Putamen (tissue), 1 donor: Measurements from ENCODE around the gene CACNA1D.
"Not testable (repeated sequence)": the region's sequence is repeated elsewhere in the genome, so short reads cannot be mapped to it uniquely, and the experiment has no call there.

Experiments used
- DNase-seq: peaks from one replicate; pipeline ENCODE4 v3.0.0-alpha.2; 2016; ENCODE audit warnings: low spot score

CACNA1D gene

DNA sequence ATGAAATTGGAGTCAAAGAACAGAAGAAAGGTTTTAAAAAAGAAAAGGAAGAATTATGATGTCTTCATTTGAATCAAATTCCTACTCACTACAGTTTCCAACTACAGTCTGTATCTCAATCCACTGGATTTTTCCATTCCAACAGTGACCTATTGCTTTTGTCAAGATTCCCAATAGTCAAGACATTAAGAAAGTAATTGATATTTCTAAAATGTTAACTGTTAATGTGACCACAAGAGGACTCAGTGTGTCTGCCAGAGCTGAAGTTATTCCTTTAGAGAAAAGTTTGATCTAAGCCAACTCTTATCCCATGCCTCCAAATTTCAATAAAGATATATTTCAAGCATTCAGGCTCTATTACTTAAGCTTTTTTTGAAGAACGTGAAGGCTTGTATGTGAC is 163.2 kb downstream of the CACNA1D start:
- no peak for DNase-seq

DNA sequence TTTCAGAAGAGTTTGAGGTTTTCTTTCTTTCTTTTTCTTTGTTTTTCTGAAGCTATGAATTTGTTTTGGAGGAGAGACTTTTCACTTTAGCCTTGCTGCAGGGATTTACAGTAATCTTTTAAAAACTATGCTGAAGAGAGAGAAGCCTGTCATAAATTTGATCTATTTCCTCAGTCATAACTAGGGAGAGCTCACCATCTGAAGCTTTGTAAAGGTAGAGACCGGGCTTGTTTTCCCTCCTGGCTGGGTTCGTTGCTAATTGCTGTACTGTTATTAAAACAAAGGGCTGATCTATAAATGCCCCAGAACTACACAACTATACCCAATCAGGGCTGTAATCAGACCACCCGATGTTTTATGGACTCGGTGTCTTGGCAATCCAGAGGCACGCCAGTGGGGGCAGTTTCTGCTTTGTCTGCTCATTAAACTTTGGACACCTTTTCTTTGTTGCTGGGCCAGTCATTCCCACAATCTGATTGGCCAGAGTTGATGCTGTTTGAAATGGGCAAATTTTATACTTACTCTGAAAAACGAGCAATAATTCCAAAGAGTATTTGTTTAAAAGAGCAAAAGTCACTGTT is 164.3 kb downstream of the CACNA1D start:
- no peak for DNase-seq

DNA sequence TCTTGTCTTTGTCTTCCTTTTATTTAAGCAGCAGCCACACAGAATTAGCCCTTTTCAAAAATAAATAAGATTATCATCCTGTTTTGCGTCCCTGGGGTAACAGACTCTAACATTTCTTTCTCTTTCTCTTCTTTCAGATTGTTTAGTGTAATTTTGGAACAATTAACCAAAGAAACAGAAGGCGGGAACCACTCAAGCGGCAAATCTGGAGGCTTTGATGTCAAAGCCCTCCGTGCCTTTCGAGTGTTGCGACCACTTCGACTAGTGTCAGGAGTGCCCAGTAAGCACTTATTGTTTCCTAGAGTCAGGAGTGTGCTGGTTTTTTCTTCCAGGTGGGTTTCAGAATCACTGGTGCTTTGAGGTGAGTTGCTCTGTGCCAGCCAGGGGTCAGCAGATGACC is 165.6 kb downstream of the CACNA1D start:
- no peak for DNase-seq

DNA sequence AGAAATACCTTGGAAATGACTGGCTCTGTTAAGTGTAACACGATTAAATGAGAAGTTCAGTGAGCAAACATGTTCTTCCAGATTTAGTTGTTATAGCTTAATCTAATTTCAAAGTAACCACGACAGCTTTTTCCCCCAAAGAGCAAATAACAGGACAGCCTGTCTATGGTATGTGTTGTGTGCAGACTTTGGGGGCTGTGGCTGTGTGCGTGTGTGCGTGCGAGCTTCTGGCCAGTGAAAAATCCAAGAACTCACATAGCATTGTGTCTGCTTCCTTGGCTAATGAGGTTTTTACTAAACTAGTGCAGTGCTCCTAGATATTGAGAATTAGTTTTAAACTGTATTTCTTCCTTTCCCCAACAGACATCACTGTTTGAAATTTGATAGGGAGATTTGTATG is 167.1 kb downstream of the CACNA1D start:
- no peak for DNase-seq

DNA sequence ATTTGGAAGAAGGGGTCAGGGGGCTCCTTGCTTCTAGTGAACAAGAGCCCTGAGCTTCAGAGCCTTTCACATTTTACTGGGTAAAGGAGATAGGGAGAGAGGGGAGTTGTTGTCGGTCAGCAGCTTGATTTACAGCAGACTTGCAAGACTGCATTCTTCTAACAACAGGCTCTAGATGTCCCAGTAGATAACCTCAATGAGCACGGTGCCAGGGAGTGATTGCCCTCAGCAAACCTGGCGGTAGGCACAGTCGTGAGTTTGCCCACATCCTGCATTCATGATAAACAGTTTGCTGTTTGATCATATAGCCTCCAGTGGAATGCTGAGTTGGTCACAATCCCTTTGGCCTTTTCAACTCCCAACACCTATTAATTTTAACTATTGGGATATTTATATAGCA is 170.4 kb downstream of the CACNA1D start:
- not testable (repeated sequence) for DNase-seq

DNA sequence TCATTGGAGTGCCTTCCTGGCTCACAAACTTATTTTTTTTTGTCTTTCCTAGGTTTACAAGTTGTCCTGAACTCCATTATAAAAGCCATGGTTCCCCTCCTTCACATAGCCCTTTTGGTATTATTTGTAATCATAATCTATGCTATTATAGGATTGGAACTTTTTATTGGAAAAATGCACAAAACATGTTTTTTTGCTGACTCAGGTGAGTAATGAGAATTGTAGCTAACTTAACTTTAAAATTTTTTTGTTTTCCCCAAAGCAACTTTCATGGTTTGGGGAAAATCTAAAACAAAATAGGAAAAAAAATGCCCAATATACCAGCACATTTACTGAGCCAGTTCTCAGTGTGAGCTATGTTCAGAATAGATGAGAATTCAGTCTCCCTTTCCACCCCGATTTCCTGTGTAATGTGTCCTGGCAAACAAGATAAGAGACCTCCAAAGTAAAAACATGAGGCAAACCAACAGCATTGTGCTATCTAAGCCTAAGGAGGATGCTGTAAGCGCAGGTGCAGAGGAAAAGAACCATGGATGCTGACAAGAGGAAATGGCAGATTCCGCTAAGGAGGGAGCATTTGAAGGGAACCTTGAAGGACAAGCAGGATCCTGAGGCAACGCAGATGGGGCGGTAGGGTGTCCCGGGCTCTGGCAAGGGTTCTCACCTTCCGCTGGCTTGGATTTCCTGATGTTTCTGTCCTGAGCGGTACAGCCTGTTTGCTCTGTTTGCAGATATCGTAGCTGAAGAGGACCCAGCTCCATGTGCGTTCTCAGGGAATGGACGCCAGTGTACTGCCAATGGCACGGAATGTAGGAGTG is 171.4 kb downstream of the CACNA1D start:
- no peak for DNase-seq

DNA sequence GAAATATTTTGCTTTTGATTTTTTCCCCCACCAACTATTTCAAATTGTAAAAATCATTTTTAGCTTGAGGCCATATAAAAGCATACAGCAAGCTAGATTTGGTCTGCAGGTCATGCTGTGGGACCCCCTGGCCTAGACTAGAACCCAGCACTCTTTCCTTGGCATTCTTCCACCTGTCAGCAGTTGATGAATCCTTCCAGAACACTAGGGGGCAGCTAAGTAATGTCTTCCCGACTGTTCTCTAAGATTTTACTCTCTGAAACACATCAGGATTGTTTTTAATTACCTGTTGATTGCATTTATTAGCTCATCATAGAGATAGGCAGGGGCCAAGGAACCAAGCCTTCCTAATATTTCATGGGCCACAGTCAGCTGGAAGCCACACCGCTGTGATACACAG is 174.5 kb downstream of the CACNA1D start:
- no peak for DNase-seq

DNA sequence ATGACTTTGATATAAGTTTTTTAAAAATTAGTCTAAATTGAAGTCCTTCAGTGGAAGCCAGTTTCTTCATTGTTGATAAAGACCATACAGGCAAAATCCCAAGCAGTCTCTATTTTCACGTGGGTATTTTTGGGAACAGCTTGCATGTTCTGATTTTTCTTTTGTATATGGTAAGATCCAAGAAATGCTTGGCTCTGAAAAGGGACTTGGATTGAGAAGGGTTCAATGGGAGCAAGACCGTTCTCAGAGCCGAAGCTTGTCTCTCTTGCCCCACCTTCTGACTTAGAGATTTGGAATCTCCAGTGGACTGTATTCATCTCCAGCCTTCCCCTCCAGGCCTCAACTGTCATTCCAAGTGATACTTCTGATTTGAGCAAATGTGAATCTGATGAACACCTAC is 176.3 kb downstream of the CACNA1D start:
- DNase-seq = no peak

DNA sequence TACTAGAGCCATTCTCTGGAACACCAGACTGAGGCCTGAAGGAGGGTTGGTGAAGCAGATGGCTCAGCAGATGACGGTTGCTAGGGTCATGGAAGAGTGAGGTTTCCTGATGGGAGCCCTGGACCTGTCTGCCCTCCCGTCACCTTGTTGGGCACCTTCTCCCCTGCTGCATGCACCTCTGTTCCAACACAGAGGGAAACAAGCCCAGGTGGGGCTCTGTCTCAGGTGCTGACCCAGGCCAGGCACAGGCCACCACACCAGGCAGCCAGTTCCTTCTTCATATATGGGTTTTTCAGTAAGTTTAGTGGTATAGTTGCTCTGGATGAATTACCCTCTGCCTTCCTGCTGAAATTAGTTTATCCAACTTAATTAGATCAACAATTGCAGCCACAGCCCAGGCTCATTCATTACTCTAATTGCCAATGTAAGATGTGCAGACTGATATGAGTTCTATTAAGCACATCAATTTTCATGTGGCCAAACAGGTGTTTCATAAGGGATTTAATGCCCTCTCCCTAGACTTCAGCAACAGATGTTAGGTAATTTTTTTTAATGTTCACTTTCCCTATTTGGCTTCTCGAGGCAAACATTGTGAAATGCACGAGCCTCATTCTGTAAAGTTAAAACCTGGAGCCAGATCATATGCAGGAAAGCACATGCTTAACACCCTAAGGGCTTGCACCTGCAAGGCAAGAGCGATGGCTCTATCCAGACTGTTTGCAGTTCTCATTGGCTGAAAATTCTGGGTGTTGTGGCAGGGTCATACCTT is 177.0 kb downstream of the CACNA1D start:
- DNase-seq = no peak

DNA sequence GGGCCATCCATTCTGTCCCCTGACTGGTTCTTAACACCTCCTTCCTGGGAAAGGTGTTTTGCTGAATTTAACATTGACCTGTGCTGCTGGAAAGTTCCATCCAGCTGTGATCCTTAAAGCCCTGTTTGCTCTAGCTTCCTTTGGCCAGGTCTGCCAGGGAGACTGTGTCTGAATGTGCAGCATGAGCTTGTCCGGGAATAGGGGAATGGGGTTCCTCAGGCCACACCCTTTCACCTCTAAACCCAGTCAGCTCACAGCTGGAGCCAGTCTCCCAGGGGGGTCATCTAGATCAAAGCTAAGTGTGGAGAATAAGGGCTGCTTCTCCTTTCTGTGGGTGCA is 177.5 kb downstream of the CACNA1D start:
- DNase-seq = no peak

DNA sequence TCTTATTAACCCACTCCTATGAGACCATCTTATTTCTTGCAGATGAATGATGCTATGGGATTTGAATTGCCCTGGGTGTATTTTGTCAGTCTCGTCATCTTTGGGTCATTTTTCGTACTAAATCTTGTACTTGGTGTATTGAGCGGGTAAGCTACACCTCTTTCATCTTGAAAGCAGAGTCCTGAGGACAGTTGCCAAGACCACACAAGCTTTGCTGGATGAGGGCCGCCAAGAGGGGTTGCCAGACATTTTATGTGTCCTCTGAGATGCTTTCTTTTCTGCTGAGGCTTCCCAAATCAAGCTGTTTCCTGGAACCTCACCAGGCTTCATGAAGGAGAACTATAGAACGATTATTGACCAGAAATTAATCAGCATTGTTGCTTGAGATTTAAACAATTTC is 178.6 kb downstream of the CACNA1D start:
- DNase-seq = no peak

DNA sequence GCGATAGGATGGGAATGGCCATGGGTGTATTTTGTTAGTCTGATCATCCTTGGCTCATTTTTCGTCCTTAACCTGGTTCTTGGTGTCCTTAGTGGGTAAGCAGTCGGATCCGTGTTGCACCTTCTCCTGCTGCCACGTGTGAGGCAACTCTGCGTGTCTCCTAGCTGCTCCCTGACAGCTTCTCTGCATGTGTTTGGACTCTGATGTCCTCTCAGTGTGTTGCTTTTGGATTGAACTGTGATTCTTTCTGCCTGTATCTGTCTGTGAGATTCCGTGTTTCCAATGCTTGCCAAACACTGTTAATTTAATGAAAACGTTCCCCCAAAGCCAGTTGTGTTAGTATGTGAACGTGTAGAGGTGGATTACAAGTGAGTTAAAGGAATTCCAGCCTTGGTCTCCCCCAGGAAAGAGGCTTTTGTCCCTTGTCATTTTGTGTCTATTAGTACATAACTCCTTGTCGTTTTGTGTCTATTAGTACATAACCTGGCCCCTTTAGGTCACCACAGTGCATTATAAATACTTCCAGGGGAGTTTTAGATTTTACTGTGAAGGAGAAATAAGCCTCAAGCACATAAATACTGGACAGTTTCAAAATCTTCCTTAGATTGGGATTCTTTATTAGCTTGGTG is 179.4 kb downstream of the CACNA1D start:
- DNase-seq = no peak

DNA sequence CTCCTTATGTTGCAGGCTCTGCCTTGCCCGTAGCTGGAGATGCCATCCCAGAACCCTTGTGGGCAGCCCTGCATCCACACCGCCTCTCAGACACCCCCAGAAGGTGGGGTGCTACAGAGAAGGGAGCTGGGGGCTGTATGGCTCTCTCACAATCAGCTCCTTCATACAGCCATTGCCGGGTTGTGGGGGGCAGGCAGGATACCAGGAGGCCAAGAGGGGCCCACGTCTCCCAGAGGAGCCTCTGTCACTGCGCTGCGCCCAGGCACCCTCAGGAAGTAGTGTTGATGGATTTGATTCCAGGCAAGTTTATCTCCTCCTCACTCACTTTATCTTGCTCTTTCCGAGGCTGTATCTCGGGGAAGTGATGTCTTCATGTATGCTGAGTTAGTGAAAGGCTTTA is 180.2 kb downstream of the CACNA1D start:
- DNase-seq = no peak

DNA sequence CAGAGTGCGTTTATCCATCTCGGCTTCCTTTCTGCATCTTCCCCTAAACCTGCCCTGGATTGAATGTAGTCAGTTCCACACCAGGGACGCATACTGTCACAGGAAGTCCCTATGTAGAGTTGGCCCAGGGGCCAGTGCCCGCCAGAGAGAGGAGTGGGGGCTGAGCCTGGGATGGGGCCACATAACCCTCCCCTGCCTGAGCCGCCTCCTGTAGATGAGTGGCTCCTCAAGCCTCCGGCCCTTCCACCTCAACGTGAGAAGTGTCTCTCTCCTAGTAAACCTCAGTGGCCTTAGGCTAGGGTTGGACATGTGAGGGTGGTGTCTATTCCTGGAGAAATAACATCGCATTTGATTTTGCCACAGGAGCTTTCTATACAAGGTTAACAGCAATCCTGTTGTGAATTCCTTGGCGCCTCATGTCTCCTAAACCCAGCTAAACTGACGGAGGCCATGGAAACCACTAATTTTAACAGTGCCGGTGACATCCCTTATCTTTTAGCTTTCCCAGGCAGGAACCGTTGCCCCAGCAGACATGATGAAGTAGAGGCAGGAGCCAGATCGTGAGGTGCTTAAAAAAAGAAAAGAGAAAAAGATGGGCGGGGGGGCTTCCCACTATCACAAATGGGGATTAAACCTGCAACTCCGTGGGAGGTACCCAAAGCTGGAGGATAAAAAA is 180.7 kb downstream of the CACNA1D start:
- DNase-seq = no peak

DNA sequence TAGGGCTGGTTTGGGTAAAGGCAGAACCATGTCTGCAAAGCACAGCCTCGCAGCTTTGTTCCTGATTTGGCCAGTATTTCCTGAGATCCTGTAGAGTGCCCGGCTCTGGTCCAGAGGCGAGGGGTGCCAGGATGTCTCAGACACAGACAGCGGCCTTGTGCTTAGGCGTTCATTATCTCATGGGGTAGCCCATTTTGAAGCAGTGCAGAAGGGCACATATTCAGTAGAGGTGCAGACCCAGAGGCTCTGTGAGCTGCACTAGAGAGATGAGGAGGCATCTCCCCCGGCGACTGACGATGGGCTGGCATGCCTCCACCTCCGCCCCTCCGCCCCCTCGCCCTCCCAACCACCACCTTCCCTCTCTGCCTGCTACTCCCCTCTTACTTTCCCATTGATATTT is 181.5 kb downstream of the CACNA1D start:
- DNase-seq = no peak

DNA sequence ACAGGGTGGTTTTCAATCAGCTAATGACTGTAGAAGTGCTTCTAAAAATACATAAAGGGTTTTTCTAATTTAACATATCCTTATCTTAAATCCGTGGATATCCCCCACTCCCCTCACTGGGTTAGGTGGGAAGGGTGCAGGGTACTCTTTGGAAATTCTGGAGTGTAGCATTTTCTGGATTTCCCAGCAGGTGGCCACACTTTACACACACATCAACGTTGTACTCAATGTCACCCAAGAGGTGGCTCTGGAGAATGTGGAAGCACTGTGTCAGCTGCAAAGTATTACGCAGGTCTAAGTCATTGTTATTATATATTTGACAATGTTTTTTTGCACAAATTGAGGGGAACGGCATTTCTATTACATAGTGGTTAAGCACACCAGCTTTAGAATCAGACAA is 183.0 kb downstream of the CACNA1D start:
- peak; percentile 7 for DNase-seq

DNA sequence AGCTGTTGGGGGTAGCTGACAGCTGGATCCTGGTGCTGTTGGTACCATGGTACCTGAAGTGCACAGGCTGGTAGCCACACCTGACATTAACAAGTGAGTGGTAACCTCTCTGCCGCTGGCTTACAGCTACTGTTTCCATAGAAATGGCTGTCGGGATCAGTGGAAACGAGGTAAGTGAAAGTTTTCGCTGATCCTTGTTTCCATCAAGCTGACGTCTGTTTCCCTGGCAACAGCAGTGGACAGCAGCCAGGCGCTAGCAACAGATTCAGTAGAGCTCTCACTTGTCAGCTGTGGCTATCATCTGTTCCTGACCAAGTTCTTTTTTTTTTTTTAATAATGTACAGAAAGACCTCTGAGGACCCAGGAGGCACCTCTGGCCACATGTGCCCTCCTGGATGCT is 185.6 kb downstream of the CACNA1D start:
- DNase-seq = no peak

DNA sequence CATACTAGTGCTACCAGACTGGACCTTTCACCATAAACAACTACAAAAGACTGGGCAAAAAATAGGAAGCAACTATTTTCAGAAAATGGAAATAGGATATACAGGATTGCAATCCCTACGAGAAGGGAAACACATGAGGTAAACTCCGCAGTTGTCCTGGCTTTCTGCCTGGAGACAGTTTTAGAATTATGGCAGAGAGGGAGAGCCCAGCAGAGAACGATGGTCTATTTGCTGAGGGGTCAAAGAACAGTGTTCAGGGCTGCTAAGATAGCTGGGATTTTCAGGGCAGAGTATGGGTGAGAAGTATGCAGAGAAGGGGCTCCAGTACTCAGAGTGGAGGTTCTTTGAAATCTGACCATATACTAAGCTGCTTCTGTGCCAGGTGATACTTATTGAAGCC is 188.4 kb downstream of the CACNA1D start:
- no peak for DNase-seq

DNA sequence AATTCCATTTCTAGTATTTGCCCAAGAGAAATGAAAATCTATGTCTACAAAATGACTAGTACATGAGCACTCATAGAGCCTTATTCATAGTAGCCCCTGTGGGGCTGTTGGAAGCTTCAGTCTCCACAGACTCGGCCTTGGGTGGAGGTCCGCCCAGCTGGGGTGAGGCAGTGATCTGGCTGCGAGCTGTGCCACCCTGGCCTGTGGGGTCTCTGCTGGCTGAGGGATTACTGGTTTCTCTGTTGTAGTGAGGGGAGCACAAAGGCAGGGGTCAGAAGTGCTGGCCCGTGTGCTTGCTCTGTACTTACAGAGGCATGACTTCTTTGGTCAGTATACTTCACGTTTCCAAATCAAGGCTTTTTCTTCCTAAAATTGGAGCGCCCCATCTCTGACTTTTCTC is 193.7 kb downstream of the CACNA1D start:
- DNase-seq = no peak

DNA sequence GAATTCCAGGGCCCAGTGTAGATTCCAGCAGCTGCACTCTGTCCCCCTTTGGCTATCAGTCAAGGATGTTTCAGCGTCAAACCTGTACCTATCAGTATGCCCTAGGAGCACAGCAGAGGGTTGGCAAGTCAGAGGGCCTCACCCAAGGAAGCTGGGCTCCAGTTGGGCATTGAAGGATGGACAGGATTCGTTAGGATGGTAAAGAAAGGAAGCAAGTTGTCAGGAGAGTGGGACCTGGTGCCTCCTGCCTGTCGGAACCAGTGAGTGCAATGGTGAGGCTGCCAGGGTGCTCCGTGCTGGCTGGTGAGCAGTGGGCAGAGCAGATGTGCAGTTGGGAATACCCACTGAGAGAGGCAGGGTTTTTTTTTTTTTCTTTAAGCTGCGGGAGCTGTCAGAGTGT is 194.6 kb downstream of the CACNA1D start:
- DNase-seq = no peak

DNA sequence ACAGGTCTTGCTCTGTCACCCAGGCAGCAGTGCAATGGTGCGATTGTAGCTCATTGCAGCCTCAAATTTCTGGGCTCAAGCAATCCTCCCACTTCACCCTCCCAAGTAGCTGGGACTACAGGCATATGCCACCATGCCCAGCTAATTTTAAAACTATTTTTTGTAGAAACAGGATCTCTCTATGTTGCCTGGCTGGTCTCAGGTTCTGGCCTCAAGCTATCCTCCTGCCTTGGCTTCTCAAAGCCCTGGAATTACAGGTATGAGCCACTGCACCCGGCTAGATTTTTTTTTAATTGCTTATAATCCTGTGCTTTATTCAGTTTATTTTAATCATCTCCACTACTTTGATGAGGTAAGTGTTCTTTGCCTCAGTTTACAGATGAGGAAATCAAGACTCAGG is 195.3 kb downstream of the CACNA1D start:
- no peak for DNase-seq

DNA sequence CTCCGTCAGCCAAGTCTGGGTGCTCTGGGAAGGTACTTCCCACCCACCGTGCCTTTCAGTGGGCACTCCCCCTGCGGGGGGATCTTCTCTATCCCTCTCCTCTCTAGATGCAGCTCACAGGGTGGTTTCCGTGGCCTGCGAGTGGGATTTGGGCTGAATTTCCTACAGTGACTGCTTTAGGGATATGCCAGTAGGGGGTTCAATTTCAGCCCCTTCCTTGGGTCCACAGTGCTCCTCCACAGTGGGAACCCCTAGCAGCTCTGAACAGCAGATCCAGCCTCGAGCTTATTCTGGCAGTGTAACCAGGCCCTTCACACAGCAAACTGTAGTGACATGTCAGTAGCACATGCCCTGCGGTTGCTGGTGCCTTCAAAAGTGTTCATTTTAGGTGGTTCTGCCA is 196.1 kb downstream of the CACNA1D start:
- no peak for DNase-seq
